Hematopoietic multipotent progenitor cell treated with erythropoietin and hydrocortisone succinate and interleukin-3 and kit ligand, for 15 days (in vitro differentiated cells): ENCODE measurements around the gene SULF2.

Experiments used
- DNase-seq: peaks from one replicate; pipeline ENCODE4 v3.0.0-alpha.2; 2015; ENCODE audit warnings: low spot score

The SULF2 gene

DNA sequence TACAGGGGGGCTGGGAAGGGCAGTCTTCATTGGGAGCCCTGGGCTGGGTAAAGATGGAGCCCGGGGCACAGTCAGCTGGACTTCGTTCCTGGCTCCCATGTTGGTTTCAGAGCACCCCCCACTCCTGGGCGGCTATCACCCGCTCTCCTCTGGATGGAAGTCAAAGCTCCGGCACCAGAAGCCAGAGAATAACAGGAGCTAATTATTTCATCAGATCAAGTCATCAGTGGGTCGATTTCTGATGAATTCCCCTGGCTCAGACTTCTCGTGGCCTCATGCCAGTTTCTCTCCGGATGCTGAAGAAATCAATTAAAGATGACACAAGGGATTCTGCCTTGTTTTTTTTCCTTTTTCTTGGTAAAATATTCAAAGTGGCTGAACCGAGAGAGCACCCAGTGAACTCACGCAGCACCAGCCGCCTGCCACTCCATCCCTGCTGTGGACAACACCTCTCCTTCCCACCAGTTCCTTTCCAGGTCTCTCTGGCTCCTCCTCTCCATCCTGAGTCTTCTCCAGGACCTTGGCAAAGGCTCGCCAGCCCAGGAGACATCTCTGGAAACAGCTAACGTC lies 22.5 kb downstream of the SULF2 start:
- no peak for DNase-seq

DNA sequence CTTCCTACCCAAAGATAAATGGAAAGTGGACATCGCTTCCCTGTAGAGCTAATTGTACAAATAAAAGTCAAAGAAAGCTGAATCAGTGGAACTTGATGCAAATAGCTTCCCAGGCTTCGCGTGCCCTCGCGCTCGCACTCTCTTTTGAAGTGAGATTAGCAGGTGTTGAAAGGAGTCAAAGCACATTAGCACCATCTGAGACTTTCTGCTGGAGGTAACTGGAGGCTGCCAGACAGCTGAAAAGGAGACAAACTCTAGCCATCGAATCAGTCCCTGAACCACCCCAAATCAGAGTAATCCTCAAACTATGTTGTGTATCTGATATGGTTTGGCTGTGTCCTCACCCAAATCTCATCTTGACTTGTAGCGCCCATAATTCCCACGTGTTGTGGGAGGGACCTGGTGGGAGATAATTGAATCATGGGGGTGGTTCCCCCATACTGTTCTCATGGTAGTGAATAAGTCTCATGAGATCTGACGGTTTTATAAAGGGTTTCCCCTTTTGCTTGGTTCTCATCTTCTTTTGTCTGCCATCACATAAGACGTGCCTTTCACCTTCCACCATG lies 23.7 kb downstream of the SULF2 start:
- DNase-seq: no peak

DNA sequence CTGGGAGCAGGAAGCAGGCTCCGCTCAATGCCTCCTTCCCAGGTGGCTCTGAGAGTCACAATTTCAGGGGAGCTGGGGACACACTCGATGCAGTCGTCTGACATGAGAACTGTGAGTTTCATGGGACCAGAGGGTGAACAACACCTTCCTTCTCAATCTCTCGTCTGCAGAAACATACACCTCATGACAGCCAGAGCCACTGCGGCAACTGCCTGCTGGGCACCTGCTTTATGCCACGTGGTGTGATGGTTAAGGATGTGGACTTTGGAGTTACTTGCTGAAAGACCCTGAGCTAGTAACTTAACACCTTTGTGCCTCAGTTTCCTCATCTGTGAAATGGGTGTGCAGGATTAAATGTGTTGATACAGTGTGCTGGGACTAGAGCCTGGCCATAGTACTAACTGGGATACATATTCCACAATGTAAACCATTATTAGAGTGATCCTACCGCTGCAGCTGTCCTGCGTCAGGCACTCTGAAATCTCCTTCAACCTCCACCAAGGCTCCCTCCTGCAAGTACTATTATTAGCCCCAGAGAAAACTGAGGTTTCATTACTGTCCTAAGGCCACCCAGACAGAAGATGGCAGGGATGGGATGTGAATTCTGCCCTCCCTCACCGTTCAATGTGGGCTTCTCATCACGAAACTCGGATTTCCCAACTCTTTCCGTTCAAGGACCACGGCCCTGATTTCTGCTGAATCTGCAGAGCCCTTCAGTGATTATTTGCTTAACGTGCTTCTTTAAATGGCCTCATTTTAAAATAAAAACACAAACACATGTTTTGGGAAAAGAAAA lies 24.4 kb downstream of the SULF2 start:
- no peak for DNase-seq

DNA sequence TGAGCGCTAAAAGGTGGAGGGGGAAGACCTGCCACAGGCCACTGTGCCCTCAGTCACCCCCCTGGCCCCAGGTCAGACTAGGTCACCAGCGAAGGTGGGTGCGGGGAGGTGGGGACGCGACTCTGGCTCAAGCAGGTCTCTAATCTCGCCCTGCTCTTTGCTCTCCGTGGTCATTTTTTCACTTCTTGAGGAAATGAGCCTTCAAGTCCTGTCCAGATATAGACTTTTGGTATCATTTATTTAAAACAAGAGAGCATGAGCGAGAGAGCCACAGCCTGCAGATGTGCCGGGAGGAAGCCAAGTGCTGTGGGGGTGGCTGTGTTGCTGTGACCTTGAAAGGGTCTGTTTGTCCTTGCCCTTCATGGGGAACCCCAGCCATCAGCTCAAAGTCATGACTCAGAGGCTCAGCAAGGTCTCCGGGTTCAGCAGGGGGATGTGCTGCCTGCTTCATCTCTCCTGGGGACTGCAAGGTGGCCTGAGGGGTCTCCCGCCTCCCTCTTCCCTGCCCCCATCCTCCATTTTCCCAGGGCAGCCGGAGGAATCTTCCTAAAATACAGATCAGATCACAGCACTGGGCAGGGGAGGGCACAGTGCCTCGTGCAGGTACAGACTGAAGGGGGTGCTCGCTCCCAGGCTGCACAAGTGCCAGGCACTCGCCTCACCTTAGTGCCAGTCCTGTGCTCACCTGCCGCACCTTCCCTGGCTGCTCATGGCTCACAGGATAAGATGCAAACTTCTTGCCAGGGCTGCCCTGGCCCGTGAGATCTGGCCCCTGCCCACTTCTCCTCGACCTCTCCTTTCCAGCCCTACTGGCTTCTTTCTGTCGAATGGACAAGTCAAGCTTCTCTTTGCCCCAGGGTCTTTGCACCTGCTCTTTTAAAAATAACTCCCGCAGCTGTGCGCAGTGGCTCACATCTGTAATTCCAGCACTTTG lies 26.5 kb downstream of the SULF2 start:
- no peak for DNase-seq

DNA sequence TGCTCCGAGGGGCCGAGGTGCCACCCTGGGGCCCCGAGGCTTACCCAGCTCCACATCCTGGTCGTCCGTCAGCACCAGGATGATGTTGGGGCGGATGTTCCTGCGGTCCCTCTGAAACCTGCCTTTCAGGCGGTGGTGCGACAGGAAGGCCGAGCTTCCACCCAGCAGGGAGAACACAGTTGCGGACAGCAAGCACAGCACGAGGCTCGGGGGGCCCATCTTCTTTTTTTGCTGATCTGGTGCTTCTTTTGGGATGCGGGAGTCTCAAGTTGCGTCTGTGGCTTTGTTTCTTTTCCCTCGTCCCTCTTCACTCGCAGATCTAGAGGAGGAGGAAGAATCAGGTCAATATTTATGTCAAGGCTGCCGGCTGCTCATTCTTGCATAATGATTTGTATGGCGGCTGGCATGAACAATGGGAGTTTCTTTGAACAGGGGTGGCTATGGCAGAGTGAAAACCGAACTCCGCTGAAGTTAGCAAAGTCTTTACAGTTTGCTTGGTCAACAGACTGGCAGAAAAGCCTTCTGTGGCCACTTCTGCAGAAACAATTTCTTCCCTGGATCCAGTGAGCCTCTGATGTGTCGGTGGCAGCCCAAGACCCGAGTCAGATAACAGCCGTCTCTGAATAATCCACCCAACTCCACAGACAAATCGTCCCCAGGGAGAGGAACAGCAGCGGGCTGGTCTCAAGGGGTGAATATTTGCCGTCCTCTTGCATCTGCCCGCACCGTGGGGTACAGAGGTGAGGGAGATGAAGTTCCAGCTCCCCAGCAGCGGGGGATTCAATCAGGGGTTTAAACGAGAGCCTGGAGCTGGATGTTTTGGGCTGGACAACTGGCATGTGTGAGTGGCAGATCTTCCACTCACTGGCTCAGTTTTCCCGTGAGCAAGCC lies 27.9 kb downstream of the SULF2 start:
- no peak for DNase-seq

DNA sequence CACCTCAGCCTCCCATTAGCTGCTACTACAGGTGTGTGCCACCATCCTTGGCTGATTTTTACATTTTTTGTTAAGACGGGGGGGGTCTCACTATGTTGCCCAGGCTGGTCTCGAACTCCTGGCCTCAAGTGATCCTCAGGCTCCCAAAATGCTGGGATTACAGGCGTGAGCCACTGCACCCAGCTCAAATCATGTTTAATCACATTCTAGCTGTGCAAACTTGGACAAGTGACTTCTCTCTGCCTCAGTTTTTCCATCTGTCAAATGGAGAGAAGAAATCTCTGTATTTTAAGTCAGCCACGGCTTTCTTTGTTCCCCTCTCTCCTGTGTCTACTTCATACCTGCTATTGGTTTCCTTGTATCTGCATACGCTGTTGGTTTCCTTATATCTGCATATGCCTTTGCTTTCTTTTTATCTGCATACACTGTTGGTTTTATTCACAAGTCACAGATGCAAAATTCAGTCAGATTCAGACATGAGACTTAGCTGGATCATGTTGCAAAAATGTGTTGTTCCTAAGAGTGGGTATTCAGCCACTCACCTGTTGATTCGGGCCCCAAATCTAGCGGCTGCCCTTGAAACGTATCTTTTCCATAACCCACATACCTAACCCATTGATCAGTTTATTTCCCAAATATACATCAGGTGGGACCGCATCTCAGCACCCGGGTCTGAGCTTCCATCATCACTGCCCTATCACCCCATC lies 30.2 kb downstream of the SULF2 start:
- no peak for DNase-seq

DNA sequence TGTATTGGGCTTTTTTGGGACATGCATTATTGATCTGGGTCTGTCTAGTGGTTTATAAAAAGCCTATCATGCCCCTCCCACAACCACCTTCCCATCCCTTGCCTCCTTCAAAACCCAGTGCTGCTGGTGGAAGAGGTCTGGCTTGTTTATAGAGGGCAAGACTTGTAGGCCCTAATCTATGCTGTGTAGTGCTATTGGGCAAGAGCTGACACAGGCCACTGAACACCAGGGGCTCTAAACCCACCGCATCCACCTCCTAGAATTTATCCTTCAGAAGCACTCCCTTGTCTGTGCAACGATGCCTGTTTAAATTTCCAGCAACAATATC lies 30.9 kb downstream of the SULF2 start:
- DNase-seq: no peak

DNA sequence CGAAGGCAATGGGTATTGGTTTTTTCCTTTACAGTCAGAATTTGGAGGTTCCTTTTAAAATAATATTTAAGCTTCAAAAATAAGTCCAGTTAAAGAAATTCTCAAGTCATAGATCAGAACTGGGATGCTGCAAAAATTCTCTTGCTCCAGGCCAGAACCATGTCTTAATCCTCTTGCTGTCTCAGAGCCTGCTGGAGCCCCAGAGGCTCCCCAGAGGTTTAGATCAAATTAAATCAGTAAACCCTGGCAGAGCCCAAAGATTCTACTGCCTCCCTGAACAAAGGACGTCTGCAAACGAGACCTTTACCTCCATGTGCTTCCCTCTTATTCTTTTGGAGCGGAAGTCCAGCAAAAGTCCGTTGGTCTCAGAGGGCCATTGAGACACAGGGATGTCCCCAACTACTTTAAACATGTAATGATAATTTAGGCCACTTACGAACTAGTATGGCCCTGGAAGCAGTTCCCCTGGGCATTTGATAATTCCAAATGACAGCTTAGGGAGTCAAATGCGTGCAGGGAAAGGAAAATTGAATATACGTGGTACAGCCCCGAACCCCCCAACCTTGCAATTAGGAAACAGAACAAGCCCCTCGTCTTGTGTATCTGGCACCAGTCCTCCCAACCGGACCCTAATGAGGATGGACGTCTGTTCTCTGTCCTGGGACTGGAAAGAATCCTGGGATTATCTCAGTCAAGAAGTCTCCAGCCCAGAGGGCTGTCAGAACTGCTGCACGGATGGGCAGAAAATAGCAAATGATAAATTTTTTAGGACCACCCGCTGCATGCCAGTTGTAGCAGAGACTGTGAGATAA lies 31.5 kb downstream of the SULF2 start:
- no peak for DNase-seq

DNA sequence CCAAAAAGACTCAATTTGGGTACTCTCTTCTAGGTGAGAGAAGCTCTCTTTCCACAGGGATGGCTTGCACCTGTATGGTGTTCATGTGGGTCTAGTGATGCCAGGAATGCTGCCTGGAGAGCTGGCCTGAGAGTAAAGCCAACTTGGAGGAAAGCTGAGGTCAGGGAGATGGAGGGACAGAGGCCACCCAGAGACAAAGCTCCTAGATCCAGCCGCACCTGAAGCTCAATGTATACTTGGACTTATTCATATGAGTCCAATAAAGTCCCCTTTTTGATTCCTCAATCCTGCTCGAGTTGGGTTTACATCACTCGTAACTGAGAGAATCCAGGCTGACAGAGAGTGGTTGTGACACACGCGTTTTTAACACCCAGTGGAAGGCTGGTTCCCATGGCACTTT lies 33.8 kb downstream of the SULF2 start:
- no peak for DNase-seq

DNA sequence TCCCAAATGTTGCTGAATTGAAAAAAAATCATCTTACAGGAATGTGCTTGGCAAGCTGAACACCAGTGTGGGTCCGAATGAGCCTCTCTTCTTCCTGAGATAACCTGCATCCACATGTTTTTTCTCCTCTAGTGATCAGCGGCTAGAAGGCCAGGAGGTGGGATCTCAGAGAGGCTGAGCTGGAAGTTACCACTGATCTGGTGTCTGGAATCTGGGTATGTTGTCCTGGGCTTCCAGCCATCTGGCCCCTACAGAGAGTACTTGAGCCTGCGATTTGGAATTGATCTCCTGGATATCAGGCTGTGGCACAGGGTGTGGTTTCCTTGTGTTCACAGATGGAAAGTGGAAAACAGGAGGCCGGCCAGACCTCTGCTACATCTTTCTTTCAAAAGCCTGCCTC lies 35.9 kb downstream of the SULF2 start:
- no peak for DNase-seq

DNA sequence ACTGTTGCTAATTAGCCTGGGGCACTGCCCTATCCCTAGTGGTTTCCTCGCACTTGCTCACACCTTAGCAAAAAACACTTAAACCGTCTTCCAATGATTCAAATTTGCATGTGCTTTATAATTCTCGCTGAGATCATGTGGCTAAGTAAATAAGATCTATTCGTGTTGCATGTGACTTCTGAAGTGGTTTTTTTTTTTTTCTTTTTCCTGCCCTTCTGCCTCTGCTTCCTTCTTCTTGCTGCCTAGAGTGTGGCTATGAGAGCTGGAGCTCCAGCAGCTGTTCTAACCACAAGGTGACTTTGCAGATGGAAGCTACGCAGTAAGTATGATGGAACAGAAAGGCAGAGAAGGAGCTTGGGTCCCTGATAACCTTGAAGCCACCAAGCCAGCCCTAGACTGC lies 36.5 kb downstream of the SULF2 start:
- DNase-seq: no peak

DNA sequence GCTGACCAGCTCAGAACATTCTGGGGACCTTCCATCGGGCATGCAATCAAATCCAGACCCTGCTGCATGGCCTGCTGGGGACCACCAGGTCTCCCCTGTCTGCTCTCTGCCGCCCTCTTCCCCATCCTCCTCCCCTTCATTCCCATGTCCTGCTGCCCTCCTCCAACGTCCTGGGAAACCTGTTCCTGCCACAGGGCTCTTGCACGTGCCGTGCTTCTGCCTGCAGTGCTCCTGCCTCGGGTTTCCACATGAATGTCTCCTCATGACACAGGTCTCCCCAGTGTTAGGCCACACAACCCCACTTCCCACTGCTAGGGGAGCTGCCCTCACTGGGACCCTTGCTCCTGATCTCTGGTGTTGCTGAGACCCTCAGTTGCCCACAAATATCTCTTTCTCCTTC lies 37.2 kb downstream of the SULF2 start:
- DNase-seq: no peak

DNA sequence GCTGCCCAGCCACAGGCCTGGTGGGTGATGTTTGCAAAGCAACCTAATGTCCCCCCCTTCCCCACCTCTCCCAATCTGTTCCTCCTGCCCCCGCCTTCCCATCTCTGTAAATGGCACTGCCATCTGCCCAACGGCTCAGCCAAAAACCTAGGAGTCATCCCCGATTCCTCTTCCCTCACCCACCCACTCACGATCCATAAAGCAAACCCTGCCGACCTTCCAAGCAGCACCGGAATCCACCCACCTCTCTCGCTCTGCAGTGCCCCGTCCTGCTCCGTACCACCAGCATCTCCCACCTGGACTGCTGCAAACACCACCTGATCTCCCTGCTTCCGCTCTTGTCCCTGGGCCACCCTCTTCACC lies 37.6 kb downstream of the SULF2 start:
- DNase-seq: no peak

DNA sequence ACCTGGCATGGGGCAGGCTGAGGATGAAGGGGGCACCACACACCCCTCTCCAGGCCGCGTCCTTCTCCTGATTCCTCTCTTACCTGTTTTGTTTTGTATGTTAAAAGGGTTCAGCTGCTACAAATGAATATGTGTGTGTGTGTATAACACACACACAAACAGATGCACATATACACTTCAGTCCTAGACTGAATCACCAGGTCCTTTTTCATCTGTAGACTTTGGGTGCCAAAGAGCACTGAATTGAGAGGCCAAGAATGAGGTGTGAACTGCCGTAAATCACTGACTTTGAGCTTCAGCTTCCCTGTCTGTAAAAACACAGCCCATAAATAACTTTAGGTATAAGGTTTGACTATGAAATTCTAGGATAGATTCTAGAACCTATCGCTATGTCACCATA lies 40.5 kb downstream of the SULF2 start:
- no peak for DNase-seq

DNA sequence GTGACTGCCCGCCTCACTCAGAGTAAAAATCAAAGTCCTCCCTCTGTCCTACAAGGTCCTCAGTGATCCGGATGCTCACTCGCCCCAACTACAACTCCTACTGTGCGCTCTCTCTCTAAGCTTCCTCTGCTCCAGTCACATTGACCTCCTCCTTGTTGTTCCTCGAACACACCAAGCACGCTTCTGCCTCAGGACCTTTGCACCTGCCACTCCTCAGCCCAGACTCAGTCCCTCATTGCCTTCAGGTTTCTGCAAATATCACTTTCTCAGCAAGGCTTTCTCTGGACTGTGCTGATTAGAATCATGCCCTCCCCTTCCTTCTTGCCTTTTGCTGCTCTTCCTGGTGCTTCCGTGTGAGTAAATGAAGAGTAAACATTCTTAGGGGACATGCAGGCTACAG lies 41.6 kb downstream of the SULF2 start:
- no peak for DNase-seq

DNA sequence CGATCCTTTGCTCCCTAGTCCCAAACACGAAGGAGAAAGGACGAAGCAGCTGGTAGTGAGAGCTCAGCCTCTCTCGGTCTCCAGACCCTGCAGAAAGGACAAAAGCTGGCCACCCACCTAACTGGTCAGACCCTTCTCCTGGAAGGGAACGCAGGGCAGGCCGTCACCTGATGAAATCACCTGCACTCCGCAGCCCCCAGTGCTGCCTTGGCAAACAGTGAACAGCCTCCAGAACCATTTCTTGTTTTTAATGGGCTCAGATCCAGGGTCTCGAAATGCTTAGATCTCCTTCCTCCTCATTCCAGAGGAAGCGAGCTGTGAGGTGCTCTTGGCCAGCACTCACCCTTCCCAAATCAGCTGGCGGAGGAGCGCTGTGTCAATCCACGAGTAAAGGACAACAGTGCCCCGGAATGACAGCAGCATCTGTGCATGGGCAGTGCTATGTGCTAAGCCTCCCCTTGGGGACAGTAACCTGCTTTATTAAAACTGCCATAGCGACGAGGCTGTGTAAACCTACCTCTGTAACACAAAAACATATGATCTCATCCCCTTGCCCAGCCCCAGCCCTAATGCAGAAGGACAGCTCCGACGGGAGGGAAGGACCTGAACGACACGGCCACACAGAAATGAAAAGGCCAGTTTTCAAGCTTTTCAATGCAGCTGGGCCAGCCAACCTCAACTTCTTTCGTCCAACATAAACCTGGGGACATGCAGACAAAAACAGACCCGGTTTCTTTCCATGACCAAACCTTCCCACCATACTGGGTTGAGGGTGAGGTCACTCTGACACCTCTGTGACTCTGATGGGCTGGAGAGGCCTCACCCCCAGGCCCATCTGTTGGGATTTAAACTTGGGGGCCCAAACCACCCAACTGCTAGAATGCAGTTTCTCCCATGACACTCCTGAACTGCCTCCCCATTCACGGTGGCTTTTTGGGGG lies 43.3 kb downstream of the SULF2 start:
- no peak for DNase-seq

DNA sequence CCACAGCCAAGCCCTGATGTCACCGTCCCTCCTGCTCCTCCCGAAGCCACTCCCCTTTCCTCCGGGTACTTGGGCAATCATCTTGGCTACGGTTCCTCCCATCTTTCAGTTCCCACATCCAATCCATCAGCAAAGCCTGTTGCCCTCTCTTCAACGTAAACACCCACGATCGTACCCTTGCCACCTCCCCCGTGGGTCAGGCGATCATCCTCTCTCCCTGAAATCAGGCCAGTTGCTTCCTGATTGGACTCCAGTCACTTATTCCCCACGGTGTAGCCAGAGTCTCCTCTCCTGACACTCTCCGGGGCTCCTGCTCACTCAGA lies 44.5 kb downstream of the SULF2 start:
- no peak for DNase-seq

DNA sequence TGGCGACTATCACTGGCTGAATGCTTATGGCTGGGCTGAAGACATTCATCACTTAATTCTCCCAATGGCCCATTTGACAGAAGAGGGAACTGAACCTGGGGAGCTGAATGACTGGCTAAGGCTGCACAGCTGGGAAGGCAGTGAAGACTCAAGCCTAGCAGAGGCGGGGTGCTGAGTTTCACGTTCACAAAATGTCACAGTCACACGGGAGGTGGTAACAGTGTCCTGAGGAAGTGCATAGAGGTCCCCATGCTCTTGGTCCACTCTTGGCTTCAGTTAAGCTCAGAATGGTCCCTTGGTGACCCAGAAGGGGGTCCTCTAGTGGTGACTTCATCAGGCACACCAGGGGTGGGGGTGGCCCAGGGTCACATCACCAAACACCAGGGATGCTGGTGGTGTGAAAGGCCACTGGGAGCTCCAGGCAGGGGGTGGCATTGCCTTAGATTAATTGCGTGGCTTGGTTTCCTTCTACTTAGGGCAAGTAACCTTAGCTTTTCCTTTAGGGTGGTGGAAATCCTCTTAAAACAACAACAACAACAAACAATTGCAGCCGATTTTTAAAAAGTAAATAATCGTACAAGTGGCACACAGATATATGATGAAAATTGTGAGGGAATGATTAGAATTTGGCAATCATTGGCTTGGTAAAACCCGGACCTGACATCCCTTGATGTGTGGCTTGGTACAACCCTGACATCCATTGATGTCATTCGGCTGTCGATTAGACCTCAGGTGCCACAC lies 45.0 kb downstream of the SULF2 start:
- no peak for DNase-seq

DNA sequence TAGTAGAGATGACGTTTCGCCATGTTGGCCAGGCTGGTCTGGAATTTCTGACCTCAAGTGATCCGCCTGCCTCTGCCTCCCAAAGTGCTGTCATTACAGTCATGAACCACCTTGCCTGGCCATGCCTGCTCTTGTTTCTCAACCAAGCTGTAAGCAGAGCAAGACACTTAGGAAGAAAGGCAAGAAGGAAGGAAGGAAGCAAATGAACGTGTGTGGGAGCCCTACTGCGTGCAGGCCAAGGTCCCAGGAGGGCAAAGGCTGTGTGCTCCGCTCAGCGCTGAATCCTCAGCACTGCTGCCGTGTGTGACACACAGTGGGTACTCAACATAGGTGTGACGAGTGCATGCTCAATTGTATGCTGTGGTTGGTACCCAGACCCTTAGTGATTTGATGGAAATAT lies 47.4 kb downstream of the SULF2 start:
- no peak for DNase-seq
